GM12891 (cell line): Measurements from ENCODE around the gene COL15A1.

Source experiments
- PAX5 ChIP-seq: IDR thresholded peaks from 2 replicates; pipeline ENCODE4 v1.6.1; 2011; ENCODE audit warnings: low read length, moderate library complexity, mild to moderate bottlenecking; ENCODE audit not compliant: insufficient read depth, severe bottlenecking
- POLR2A ChIP-seq: IDR thresholded peaks from 2 replicates; pipeline ENCODE4 v1.6.1; 2011; ENCODE audit warnings: low read depth, low read length, control low read depth
- POLR2AphosphoS5 ChIP-seq: IDR thresholded peaks from 2 replicates; pipeline ENCODE4 v1.6.1; 2011; ENCODE audit warnings: low read depth, low read length, control low read depth
- SPI1 ChIP-seq: IDR thresholded peaks from 2 replicates; pipeline ENCODE4 v1.6.1; 2011; ENCODE audit warnings: low read depth, low read length, control low read depth
- TAF1 ChIP-seq: IDR thresholded peaks from 2 replicates; pipeline ENCODE4 v1.6.1; 2011; ENCODE audit warnings: low read depth, low read length, control low read depth

GRCh38 chr9:98989036-98990000, 45.6 kb downstream of the COL15A1 start:
- TF ChIP-seq POLR2A (no peak), TAF1 (no peak), POLR2AphosphoS5 (no peak), PAX5 (no peak), SPI1 (no peak)
